Liver (tissue), 9 donors: ENCODE measurements around the gene APBB1. TPM values are rescaled to one million over a fixed set of nuclear protein-coding genes. Genes with fewer than 3 reads are reported as not detected.

Experiments used
- DNase-seq: peaks from one replicate; pipeline ENCODE4 v3.0.0-alpha.2; 2017; ENCODE audit warnings: low spot score
- H3K27ac ChIP-seq, 2 donors: one replicate each; pipeline ENCODE4 v1.7.0; 2013; ENCODE audit warnings: inconsistent platforms in 2 of 2, low read length in 2 of 2, control low read depth in 1 of 2, low read depth in 1 of 2, mild to moderate bottlenecking in 1 of 2
- H3K27me3 ChIP-seq, 4 donors: one replicate each; pipeline versions ENCODE4 v1.6.1 to v1.7.0; 2013; ENCODE audit warnings: low read length in 3 of 4, inconsistent platforms in 1 of 4, mild to moderate bottlenecking in 1 of 4, moderate library complexity in 1 of 4; ENCODE audit not compliant: control insufficient read depth in 4 of 4, insufficient read depth in 4 of 4
- H3K36me3 ChIP-seq, 4 donors: one replicate each; pipeline versions ENCODE4 v1.6.1 to v1.7.0; 2013; ENCODE audit warnings: low read length in 3 of 4, mild to moderate bottlenecking in 3 of 4, low read depth in 1 of 4, moderate library complexity in 1 of 4; ENCODE audit not compliant: control insufficient read depth in 4 of 4, insufficient read depth in 3 of 4
- H3K4me1 ChIP-seq, 4 donors: one replicate each; pipeline versions ENCODE4 v1.6.1 to v1.7.0; 2013; ENCODE audit warnings: low read length in 3 of 4, mild to moderate bottlenecking in 3 of 4, moderate library complexity in 1 of 4; ENCODE audit not compliant: control insufficient read depth in 4 of 4, insufficient read depth in 4 of 4
- H3K4me3 ChIP-seq, 3 donors: one replicate each; pipeline versions ENCODE4 v1.6.1 to v1.7.0; 2013; ENCODE audit warnings: low read length in 3 of 3, control low read depth in 1 of 3, low read depth in 1 of 3, mild to moderate bottlenecking in 1 of 3
- H3K9ac ChIP-seq, 2 donors: one replicate each; pipeline ENCODE4 v1.7.0; 2013; ENCODE audit warnings: low read length in 2 of 2, mild to moderate bottlenecking in 2 of 2, moderate library complexity in 2 of 2, control low read depth in 1 of 2, low read depth in 1 of 2
- H3K9me3 ChIP-seq, 4 donors: one replicate each; pipeline versions ENCODE4 v1.6.1 to v1.7.0; 2013; ENCODE audit warnings: low read length in 3 of 4; ENCODE audit not compliant: control insufficient read depth in 4 of 4
- ATF3 ChIP-seq: IDR thresholded peaks from 2 replicates; pipeline ENCODE4 v1.6.1; 2016; ENCODE audit warnings: antibody characterized with exemption
- CTCF ChIP-seq: fragments of 150-350 bp; IDR thresholded peaks from 2 replicates; pipeline ENCODE4 v1.5.1; 2017; ENCODE audit warnings: improper control_type of control experiment, low read depth, low read length; ENCODE audit not compliant: missing input control
- FOXA1 ChIP-seq: IDR thresholded peaks from 2 replicates; pipeline ENCODE4 v1.6.1; 2016; ENCODE audit warnings: antibody characterized with exemption
- FOXA2 ChIP-seq: IDR thresholded peaks from 2 replicates; pipeline ENCODE4 v1.6.1; 2016; ENCODE audit warnings: antibody characterized with exemption
- GABPA ChIP-seq, 2 donors: IDR thresholded peaks in 1 of 2; conservative IDR thresholded peaks in 1 of 2; 2 replicates each; pipeline ENCODE4 v1.6.1; 2016; ENCODE audit warnings: antibody characterized with exemption in 2 of 2, mild to moderate bottlenecking in 1 of 2, moderate library complexity in 1 of 2
- HNF4A ChIP-seq, 2 donors: conservative IDR thresholded peaks; 2 replicates each; pipeline ENCODE4 v1.6.1; 2016; ENCODE audit warnings: antibody characterized with exemption in 2 of 2, mild to moderate bottlenecking in 2 of 2
- HNF4G ChIP-seq: IDR thresholded peaks from 2 replicates; pipeline ENCODE4 v1.6.1; 2016; ENCODE audit warnings: antibody characterized with exemption
- JUND ChIP-seq, 2 donors: IDR thresholded peaks; 2 replicates each; pipeline ENCODE4 v1.6.1; 2016; ENCODE audit warnings: antibody characterized with exemption in 2 of 2
- MAX ChIP-seq: IDR thresholded peaks from 2 replicates; pipeline ENCODE4 v1.6.1; 2016; ENCODE audit warnings: antibody characterized with exemption
- NR2F2 ChIP-seq: IDR thresholded peaks from 2 replicates; pipeline ENCODE4 v1.6.1; 2016; ENCODE audit warnings: antibody characterized with exemption
- REST ChIP-seq: IDR thresholded peaks from 2 replicates; pipeline ENCODE4 v1.6.1; 2016; ENCODE audit warnings: antibody characterized with exemption, mild to moderate bottlenecking
- RXRA ChIP-seq, 2 donors: IDR thresholded peaks; 2 replicates each; pipeline ENCODE4 v1.6.1; 2017 to 2018; ENCODE audit warnings: antibody characterized with exemption in 2 of 2, mild to moderate bottlenecking in 1 of 2
- SP1 ChIP-seq: IDR thresholded peaks from 2 replicates; pipeline ENCODE4 v1.6.1; 2018; ENCODE audit warnings: antibody characterized with exemption, mild to moderate bottlenecking
- ZBTB33 ChIP-seq: IDR thresholded peaks from 2 replicates; pipeline ENCODE4 v1.6.1; 2016; ENCODE audit warnings: antibody characterized with exemption
- WGBS: extraction: QIAGEN DNeasy Blood & Tissue Kit; methylation state at CpG from one replicate; pipeline ENCODE4 v1.1.7; 2013; 5-methylcytosine and 5-hydroxymethylcytosine counted together
- polyA plus RNA-seq, 2 donors: library from polyadenylated mRNA; stranded (reverse) in 1 of 2; unstranded in 1 of 2; fragments of 200-250 nt in 1 of 2; fragments of >200 nt in 1 of 2; fragmentation: Nextera tagmentation in 1 of 2; extraction: Ambion mirVana in 1 of 2; gene quantifications; one replicate each; pipeline versions ENCODE4 v1.2.1 to v1.2.3, GENCODE V29; 2013 to 2015
- total RNA-seq, 2 donors: library from RNA; depleted of rRNA; stranded (reverse); fragments of >200 nt; gene quantifications; one replicate each; pipeline ENCODE4 v1.2.3, GENCODE V29; 2014
- donor health status: healthy.
- donor health status: healthy.
- donor health status: healthy.
- donor health status: healthy.
- donor health status: healthy.

Gene APBB1
- total and polyA plus RNA-seq, 4 donors: 2.5 to 8.6 (median 6.3) TPM

GRCh38 chr11:6356503-6357055, 62.3 kb downstream of the APBB1 start:
- Histone ChIP-seq H3K9ac (no peak overlapping the region), H3K27me3 (no peaks in the 10 kb centered on the region), H3K27ac (no peak overlapping the region), H3K4me3 (no peak overlapping the region), H3K9me3 (no peaks in the 10 kb centered on the region), H3K4me1 (peaks cover 6 to 21% (median 18%) of the 10 kb centered on the region in 4 donors), H3K36me3 (no peaks in the 10 kb centered on the region)
- WGBS: 35% methylated on average over 4 of the region's 4 CpGs
- TF ChIP-seq GABPA (IDR thresholded peaks at IDR 0.05 in 1 of 2, conservative IDR thresholded peaks at IDR 0.05 in 1 of 2): no peak
- no peak for TF ChIP-seq FOXA1
- no peak for TF ChIP-seq CTCF
- no peak for TF ChIP-seq SP1
- no peak for TF ChIP-seq ZBTB33
- TF ChIP-seq ATF3: no peak
- TF ChIP-seq HNF4G: no peak
- no peak for TF ChIP-seq RXRA (IDR thresholded peaks at IDR 0.05)
- TF ChIP-seq HNF4A (conservative IDR thresholded peaks at IDR 0.05): no peak
- no peak for TF ChIP-seq MAX
- TF ChIP-seq NR2F2: no peak
- no peak for TF ChIP-seq REST
- no peak for TF ChIP-seq FOXA2
- TF ChIP-seq JUND (IDR thresholded peaks at IDR 0.05): no peak
- no peak for DNase-seq
